ENCODE data around the gene HRAS. TPM values are rescaled to one million over a fixed set of nuclear protein-coding genes. Genes with fewer than 3 reads are reported as not detected.
A peak's percentile ranks its signal among the peaks of the same experiment; 100 is the strongest.

HRAS gene
- polyA plus RNA-seq (2012; ENCODE audit: insufficient read length, low read depth) = 198 TPM

DNA sequence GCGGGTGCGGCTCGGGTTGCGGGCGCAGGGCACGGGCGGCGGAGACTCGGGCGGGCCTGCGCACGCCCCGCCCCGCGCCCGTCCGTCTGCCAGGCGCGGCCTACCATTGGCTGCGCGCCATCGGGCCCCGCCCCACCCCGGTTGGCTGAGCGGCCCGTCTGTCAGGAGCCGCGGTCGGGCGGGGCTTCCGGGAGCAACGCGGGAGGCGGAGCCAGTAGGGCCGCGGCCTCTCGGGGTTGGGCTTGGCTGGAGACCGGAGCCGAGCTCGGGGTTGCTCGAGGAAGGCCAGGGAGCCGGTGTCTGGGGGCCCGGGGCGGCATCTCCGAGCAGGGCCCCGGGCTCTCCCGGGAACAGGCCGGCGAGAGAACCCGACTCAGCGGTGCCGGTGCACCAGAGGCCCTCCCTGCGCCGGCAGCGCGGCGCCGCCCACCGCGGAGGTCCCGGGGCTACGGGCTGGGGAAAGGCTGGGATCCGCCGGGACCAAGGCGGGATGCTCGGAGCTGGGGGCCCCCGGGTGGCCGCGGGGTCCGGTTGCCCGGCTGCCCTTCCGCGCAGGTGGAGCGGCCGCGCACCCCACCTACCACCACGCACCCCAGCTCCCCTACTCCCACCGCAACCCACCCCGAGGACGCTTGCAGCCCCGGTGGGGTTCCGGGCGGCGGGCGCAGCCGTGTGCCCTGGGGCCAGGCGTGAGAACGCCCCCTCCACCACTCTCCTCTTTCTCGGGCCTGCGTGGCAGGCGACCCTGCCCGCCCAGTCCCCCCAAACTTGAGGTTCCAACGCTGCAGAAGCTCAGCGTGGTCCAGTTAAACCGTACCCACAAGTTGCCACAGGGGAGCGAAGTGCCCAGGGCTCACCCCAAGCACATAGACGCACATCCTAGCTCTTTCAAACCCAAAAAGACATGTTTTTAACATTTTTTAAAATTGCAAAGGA is at the start of gene HRAS:
HRAS (minus strand) TSS at position 58 of the 936 bp plus-strand sequence.
- TF ChIP-seq TAF1 (IDR thresholded peaks at IDR 0.05; ENCODE audit: borderline replicate concordance, insufficient read depth, low read length) = peak; percentile 70; the same call in 1 of the 2 replicates
- TF ChIP-seq SIN3A (IDR thresholded peaks at IDR 0.05; ENCODE audit: borderline replicate concordance, insufficient read depth, low read length) = 0 out of 2 replicates have a peak, but pooled peaks have one; percentile 29
- TF ChIP-seq, protein P1, sequence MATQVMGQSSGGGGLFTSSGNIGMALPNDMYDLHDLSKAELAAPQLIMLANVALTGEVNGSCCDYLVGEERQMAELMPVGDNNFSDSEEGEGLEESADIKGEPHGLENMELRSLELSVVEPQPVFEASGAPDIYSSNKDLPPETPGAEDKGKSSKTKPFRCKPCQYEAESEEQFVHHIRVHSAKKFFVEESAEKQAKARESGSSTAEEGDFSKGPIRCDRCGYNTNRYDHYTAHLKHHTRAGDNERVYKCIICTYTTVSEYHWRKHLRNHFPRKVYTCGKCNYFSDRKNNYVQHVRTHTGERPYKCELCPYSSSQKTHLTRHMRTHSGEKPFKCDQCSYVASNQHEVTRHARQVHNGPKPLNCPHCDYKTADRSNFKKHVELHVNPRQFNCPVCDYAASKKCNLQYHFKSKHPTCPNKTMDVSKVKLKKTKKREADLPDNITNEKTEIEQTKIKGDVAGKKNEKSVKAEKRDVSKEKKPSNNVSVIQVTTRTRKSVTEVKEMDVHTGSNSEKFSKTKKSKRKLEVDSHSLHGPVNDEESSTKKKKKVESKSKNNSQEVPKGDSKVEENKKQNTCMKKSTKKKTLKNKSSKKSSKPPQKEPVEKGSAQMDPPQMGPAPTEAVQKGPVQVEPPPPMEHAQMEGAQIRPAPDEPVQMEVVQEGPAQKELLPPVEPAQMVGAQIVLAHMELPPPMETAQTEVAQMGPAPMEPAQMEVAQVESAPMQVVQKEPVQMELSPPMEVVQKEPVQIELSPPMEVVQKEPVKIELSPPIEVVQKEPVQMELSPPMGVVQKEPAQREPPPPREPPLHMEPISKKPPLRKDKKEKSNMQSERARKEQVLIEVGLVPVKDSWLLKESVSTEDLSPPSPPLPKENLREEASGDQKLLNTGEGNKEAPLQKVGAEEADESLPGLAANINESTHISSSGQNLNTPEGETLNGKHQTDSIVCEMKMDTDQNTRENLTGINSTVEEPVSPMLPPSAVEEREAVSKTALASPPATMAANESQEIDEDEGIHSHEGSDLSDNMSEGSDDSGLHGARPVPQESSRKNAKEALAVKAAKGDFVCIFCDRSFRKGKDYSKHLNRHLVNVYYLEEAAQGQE (IDR thresholded peaks at IDR 0.05; ENCODE audit: insufficient read depth in 1 of 2, low read depth in 2 of 2, low read length in 2 of 2) = no peak
- TF ChIP-seq FOXP2 (optimal IDR thresholded peaks at IDR 0.05; ENCODE audit: borderline replicate concordance, extremely low read depth, extremely low read length, insufficient read depth) = no peak
- peak; percentile 93 for TF ChIP-seq POLR2AphosphoS5 (IDR thresholded peaks at IDR 0.05; ENCODE audit: low read depth, low read length)

DNA sequence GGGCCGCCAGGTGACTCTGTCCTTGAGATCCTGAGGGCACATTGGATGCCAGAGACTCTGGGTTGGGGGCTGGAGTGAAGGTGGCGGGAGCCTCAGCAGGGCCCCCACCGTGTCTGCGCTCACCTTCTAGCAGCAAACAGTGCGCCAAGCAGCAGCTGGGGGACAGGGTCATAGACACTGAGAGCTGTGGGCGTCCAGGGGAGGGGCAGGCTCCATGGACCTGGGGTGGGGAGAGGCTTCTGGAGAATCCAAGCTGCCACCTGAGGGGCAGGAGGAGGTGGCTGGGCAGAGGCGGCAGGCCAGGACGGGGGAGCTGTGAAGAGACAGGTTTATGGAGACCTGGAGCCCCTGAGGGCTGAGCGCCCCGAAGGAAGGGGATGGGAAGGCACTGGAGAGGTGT is 48.9 kb upstream of the HRAS start:
- TF ChIP-seq, protein P1 (IDR thresholded peaks at IDR 0.05; ENCODE audit: insufficient read depth in 1 of 2, low read depth in 2 of 2, low read length in 2 of 2) = no peak
- no peak for TF ChIP-seq POLR2AphosphoS5 (IDR thresholded peaks at IDR 0.05; ENCODE audit: low read depth, low read length)
- TF ChIP-seq TAF1 (IDR thresholded peaks at IDR 0.05; ENCODE audit: borderline replicate concordance, insufficient read depth, low read length) = no peak
- TF ChIP-seq FOXP2 (optimal IDR thresholded peaks at IDR 0.05; ENCODE audit: borderline replicate concordance, extremely low read depth, extremely low read length, insufficient read depth) = no peak

DNA sequence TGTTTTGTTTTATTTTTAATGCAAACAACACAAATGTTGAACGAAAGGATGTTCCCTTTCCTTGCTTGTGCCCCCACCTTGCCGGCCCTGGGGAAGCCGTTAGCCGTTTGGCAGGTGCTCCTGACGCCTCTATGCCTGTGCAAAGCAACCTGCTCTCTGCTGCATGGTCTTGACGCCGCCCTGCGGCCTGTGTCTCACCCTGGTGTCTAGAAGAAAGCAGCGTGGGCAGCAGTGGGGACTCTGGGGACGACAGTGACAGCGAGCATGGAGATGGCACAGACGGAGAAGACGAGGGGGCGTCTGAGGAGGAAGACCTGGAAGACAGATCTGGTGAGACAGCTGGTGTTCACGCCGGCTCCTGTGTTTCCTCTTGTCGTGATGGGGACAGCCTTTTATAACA is 46.4 kb upstream of the HRAS start:
- TF ChIP-seq, protein P1 (IDR thresholded peaks at IDR 0.05; ENCODE audit: insufficient read depth in 1 of 2, low read depth in 2 of 2, low read length in 2 of 2) = no peak
- TF ChIP-seq FOXP2 (optimal IDR thresholded peaks at IDR 0.05; ENCODE audit: borderline replicate concordance, extremely low read depth, extremely low read length, insufficient read depth) (no peak), POLR2AphosphoS5 (IDR thresholded peaks at IDR 0.05; ENCODE audit: low read depth, low read length) (no peak), SIN3A (IDR thresholded peaks at IDR 0.05; ENCODE audit: borderline replicate concordance, insufficient read depth, low read length) (no peak), TAF1 (IDR thresholded peaks at IDR 0.05; ENCODE audit: borderline replicate concordance, insufficient read depth, low read length) (no peak)

DNA sequence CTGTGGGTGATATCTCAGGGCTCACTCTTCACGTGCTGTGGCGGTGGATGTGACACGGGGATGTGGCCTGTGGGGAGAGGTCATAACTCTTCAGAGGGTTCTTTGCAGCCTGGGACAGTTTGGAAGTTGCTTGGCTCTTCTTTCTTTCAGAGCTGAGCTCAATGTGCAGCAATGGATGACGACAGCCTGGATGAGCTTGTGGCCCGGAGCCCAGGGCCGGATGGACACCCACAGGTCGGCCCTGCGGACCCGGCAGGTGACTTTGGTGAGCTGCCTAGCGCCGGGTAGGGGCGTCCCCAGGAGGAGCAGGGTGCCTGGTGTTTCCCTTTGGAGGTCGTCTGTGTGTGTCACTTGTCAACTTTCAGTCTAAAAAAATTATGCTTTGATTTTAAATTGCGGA is 46.0 kb upstream of the HRAS start:
- TF ChIP-seq TAF1 (IDR thresholded peaks at IDR 0.05; ENCODE audit: borderline replicate concordance, insufficient read depth, low read length) = no peak
- TF ChIP-seq, protein P1 (IDR thresholded peaks at IDR 0.05; ENCODE audit: insufficient read depth in 1 of 2, low read depth in 2 of 2, low read length in 2 of 2) = no peak
- no peak for TF ChIP-seq POLR2AphosphoS5 (IDR thresholded peaks at IDR 0.05; ENCODE audit: low read depth, low read length)
- TF ChIP-seq SIN3A (IDR thresholded peaks at IDR 0.05; ENCODE audit: borderline replicate concordance, insufficient read depth, low read length) = no peak
- TF ChIP-seq FOXP2 (optimal IDR thresholded peaks at IDR 0.05; ENCODE audit: borderline replicate concordance, extremely low read depth, extremely low read length, insufficient read depth) = no peak
